HepG2 (cell line): ENCODE data around the gene PSMD6. TPM values are rescaled to one million over a fixed set of nuclear protein-coding genes. Genes with fewer than 3 reads are reported as not detected.

ENCODE experiments used
- ARID2 ChIP-seq: sonication (generic); formaldehyde crosslinking; IDR thresholded peaks from 2 replicates; pipeline ENCODE4 v1.8.1; 2022; ENCODE audit warnings: mild to moderate bottlenecking, missing genetic modification reagents, borderline replicate concordance
- ARNT2 ChIP-seq: sonication (generic); formaldehyde crosslinking; IDR thresholded peaks from 2 replicates; pipeline ENCODE4 v1.8.0; 2022; ENCODE audit warnings: mild to moderate bottlenecking, low read depth, missing genetic modification reagents, moderate library complexity
- BORCS8-MEF2B ChIP-seq: sonication (generic); formaldehyde crosslinking; IDR thresholded peaks from 2 replicates; pipeline ENCODE4 v1.8.0; 2022; ENCODE audit warnings: mild to moderate bottlenecking, missing genetic modification reagents
- GABPB1 ChIP-seq: IDR thresholded peaks from 2 replicates; pipeline ENCODE4 v1.6.1; 2016; ENCODE audit warnings: mild to moderate bottlenecking, missing genetic modification reagents, moderate library complexity, missing compliant biosample characterization
- KDM5B ChIP-seq: sonication (generic); formaldehyde crosslinking; IDR thresholded peaks from 2 replicates; pipeline ENCODE4 v1.4.0; 2020; ENCODE audit warnings: missing genetic modification reagents, mild to moderate bottlenecking, borderline replicate concordance
- MIXL1 ChIP-seq: IDR thresholded peaks from 2 replicates; pipeline ENCODE4 v1.6.1; 2016
- MTA1 ChIP-seq: sonication (generic); formaldehyde crosslinking; IDR thresholded peaks from 2 replicates; pipeline ENCODE4 v1.4.0; 2020; ENCODE audit warnings: missing genetic modification reagents, mild to moderate bottlenecking, borderline replicate concordance
- MYNN ChIP-seq: sonication (generic); formaldehyde crosslinking; IDR thresholded peaks from 2 replicates; pipeline ENCODE4 v1.4.0; 2020; ENCODE audit warnings: mild to moderate bottlenecking, low read depth, missing genetic modification reagents
- NFRKB ChIP-seq: fragments of 450-650 bp; IDR thresholded peaks from 2 replicates; pipeline ENCODE4 v1.6.1; 2017
- SALL1 ChIP-seq: sonication (generic); formaldehyde crosslinking; IDR thresholded peaks from 2 replicates; pipeline ENCODE4 v1.8.0; 2022; ENCODE audit warnings: mild to moderate bottlenecking, missing genetic modification reagents
- SP4 ChIP-seq: sonication (generic); formaldehyde crosslinking; IDR thresholded peaks from 2 replicates; pipeline ENCODE4 v1.8.1; 2023; ENCODE audit warnings: mild to moderate bottlenecking, missing genetic modification reagents
- ZKSCAN8 ChIP-seq: IDR thresholded peaks from 2 replicates; pipeline ENCODE4 v1.6.1; 2016; ENCODE audit warnings: borderline replicate concordance, missing genetic modification reagents, missing compliant biosample characterization
- ZNF24 ChIP-seq: fragments of 450-650 bp; IDR thresholded peaks from 2 replicates; pipeline ENCODE4 v1.6.1; 2017; ENCODE audit warnings: antibody characterized with exemption, mild to moderate bottlenecking
- ZNF350 ChIP-seq: sonication (generic); formaldehyde crosslinking; IDR thresholded peaks from 2 replicates; pipeline ENCODE4 v1.4.0; 2020; ENCODE audit warnings: mild to moderate bottlenecking, low read depth, missing genetic modification reagents, borderline replicate concordance
- ZNF468 ChIP-seq: sonication (generic); formaldehyde crosslinking; IDR thresholded peaks from 2 replicates; pipeline ENCODE4 v1.8.0; 2022; ENCODE audit warnings: mild to moderate bottlenecking, moderate library complexity, missing genetic modification reagents
- ZNF616 ChIP-seq: sonication (generic); formaldehyde crosslinking; IDR thresholded peaks from 2 replicates; pipeline ENCODE4 v1.5.0; 2020; ENCODE audit warnings: low read depth, mild to moderate bottlenecking, missing genetic modification reagents
- ZNF749 ChIP-seq: sonication (generic); formaldehyde crosslinking; IDR thresholded peaks from 2 replicates; pipeline ENCODE4 v1.8.0; 2022; ENCODE audit warnings: mild to moderate bottlenecking, missing genetic modification reagents, moderate library complexity, borderline replicate concordance
- ZSCAN30 ChIP-seq: sonication (generic); formaldehyde crosslinking; IDR thresholded peaks from 2 replicates; pipeline ENCODE4 v1.5.0; 2020; ENCODE audit warnings: mild to moderate bottlenecking, missing genetic modification reagents
- polyA plus RNA-seq, 8 experiments: library from polyadenylated mRNA; depleted of rRNA in 3 of 8; stranded (reverse) in 7 of 8; unstranded in 1 of 8; fragments of >200 nt; fragmentation: Illumina TruSeq in 4 of 8; extraction: Trizol in 4 of 8; gene quantifications; 2 replicates each; pipeline versions ENCODE4 v1.2.1 to v1.2.3, GENCODE V29; 2011 to 2016; ENCODE audit warnings: low read depth in 4 of 8, missing spikeins in 1 of 8, mixed read lengths in 1 of 8; ENCODE audit not compliant: insufficient read depth in 1 of 8
- total RNA-seq, 5 experiments: library from RNA; depleted of rRNA; stranded (reverse); fragments of >200 nt; fragmentation: Illumina TruSeq; extraction: Trizol; gene quantifications; 2 replicates each; pipeline ENCODE4 v1.2.3, GENCODE V29; 2016; ENCODE audit warnings: low read depth in 1 of 5
- TF ChIP-seq, protein P1 (sequence below): sonication (generic); formaldehyde crosslinking; IDR thresholded peaks from 2 replicates; pipeline ENCODE4 v1.4.0; 2020; ENCODE audit warnings: mild to moderate bottlenecking, missing genetic modification reagents
- TF ChIP-seq, protein P2 (sequence below): sonication (generic); formaldehyde crosslinking; IDR thresholded peaks from 2 replicates; pipeline ENCODE4 v1.4.0; 2020; ENCODE audit warnings: missing genetic modification reagents
- TF ChIP-seq, protein P3 (sequence below): sonication (generic); formaldehyde crosslinking; IDR thresholded peaks from 2 replicates; pipeline ENCODE4 v1.4.0; 2020; ENCODE audit warnings: missing genetic modification reagents
- TF ChIP-seq, protein P4 (sequence below): sonication (generic); formaldehyde crosslinking; IDR thresholded peaks from 2 replicates; pipeline ENCODE4 v1.8.0; 2022; ENCODE audit warnings: mild to moderate bottlenecking, missing genetic modification reagents; ENCODE audit not compliant: insufficient replicate concordance

Gene PSMD6
- total and polyA plus RNA-seq, 2 of the 13 experiments (the other 11 are each of a cell fraction or from before 2014, with no cell fraction given) = 36.8 to 117 TPM

DNA sequence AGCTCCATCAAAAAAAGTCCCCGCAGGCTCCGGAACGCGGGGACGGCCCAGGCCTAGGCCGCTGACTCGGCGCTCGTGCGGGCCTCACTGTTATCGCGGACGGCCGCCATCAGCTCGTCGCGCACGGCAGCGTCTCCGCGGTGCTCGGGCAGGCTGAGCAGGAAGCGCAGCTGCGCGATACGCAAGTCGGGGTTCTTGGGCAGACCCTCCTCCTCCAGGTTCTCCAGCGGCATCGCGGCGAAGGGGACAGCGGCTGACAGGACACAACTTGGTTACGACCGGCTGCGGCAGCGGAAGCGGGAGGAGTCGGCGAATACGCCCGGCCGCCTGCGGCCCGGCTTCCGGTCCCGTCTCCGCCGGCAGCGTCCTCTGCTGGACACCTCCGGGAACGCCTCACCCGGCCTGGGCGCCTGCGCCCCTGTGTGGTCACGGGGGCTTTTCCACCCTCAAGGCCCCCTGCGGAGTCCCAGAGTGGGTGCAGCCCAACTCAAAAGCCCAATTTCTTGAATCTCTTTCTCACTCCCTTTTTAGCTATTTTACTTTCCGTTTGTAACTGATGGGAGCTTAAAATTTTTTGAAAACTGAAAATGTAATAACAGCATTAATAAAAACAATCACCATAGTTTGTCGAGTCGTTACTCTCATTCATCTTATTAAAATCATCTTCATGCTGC is at the start of gene PSMD6 (continued):
- TF ChIP-seq, protein P1, sequence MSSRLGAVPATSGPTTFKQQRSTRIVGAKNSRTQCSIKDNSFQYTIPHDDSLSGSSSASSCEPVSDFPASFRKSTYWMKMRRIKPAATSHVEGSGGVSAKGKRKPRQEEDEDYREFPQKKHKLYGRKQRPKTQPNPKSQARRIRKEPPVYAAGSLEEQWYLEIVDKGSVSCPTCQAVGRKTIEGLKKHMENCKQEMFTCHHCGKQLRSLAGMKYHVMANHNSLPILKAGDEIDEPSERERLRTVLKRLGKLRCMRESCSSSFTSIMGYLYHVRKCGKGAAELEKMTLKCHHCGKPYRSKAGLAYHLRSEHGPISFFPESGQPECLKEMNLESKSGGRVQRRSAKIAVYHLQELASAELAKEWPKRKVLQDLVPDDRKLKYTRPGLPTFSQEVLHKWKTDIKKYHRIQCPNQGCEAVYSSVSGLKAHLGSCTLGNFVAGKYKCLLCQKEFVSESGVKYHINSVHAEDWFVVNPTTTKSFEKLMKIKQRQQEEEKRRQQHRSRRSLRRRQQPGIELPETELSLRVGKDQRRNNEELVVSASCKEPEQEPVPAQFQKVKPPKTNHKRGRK (CRISPR knock-in tag) = 0 out of 2 replicates have a peak, but pooled peaks have one; percentile 68
- TF ChIP-seq, protein P2, sequence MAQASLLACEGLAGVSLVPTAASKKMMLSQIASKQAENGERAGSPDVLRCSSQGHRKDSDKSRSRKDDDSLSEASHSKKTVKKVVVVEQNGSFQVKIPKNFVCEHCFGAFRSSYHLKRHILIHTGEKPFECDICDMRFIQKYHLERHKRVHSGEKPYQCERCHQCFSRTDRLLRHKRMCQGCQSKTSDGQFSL (CRISPR knock-in tag) = 0 out of 2 replicates have a peak, but pooled peaks have one; percentile 43
- TF ChIP-seq ZSCAN30 (CRISPR knock-in tag) = peak; percentile 82; the same call in 1 of the 2 replicates
- TF ChIP-seq, protein P3, sequence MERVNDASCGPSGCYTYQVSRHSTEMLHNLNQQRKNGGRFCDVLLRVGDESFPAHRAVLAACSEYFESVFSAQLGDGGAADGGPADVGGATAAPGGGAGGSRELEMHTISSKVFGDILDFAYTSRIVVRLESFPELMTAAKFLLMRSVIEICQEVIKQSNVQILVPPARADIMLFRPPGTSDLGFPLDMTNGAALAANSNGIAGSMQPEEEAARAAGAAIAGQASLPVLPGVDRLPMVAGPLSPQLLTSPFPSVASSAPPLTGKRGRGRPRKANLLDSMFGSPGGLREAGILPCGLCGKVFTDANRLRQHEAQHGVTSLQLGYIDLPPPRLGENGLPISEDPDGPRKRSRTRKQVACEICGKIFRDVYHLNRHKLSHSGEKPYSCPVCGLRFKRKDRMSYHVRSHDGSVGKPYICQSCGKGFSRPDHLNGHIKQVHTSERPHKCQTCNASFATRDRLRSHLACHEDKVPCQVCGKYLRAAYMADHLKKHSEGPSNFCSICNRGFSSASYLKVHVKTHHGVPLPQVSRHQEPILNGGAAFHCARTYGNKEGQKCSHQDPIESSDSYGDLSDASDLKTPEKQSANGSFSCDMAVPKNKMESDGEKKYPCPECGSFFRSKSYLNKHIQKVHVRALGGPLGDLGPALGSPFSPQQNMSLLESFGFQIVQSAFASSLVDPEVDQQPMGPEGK = peak; percentile 74; the same call in 1 of the 2 replicates
- peak; percentile 54; the same call in 1 of the 2 replicates for TF ChIP-seq MTA1 (CRISPR knock-in tag)
- peak; percentile 44; the same call in 1 of the 2 replicates for TF ChIP-seq SP4 (CRISPR knock-in tag)
- TF ChIP-seq GABPB1 (CRISPR knock-in tag) = peak; percentile 100
- TF ChIP-seq ARNT2 (CRISPR knock-in tag) = peak; percentile 86
- no peak for TF ChIP-seq ZNF468 (CRISPR knock-in tag)
- TF ChIP-seq ZNF350 (CRISPR knock-in tag) = peak; percentile 92
- 0 out of 2 replicates have a peak, but pooled peaks have one; percentile 13 for TF ChIP-seq MIXL1 (CRISPR knock-in tag)
- TF ChIP-seq SALL1 (CRISPR knock-in tag) = peak; percentile 90
- TF ChIP-seq ZNF749 (CRISPR knock-in tag) = peak; percentile 78; the same call in 1 of the 2 replicates
- TF ChIP-seq MYNN (CRISPR knock-in tag) = 0 out of 2 replicates have a peak, but pooled peaks have one; percentile 52
- TF ChIP-seq ARID2 (CRISPR knock-in tag) = peak; percentile 72; the same call in 1 of the 2 replicates
- peak; percentile 90 for TF ChIP-seq KDM5B (CRISPR knock-in tag)
- TF ChIP-seq, protein P4, sequence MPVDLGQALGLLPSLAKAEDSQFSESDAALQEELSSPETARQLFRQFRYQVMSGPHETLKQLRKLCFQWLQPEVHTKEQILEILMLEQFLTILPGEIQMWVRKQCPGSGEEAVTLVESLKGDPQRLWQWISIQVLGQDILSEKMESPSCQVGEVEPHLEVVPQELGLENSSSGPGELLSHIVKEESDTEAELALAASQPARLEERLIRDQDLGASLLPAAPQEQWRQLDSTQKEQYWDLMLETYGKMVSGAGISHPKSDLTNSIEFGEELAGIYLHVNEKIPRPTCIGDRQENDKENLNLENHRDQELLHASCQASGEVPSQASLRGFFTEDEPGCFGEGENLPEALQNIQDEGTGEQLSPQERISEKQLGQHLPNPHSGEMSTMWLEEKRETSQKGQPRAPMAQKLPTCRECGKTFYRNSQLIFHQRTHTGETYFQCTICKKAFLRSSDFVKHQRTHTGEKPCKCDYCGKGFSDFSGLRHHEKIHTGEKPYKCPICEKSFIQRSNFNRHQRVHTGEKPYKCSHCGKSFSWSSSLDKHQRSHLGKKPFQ (CRISPR knock-in tag) = peak; percentile 81
- TF ChIP-seq NFRKB = no peak
- TF ChIP-seq BORCS8-MEF2B (CRISPR knock-in tag) = peak; percentile 91
- 0 out of 2 replicates have a peak, but pooled peaks have one; percentile 69 for TF ChIP-seq ZNF616 (CRISPR knock-in tag)
- peak; percentile 31; the same call in 1 of the 2 replicates for TF ChIP-seq ZNF24
- TF ChIP-seq ZKSCAN8 (CRISPR knock-in tag) = peak; percentile 28; the same call in 1 of the 2 replicates
